GM19372 (cell line): ENCODE measurements around the gene GDNF.
"Not testable (repeated sequence)": the region's sequence is repeated elsewhere in the genome, so short reads cannot be mapped to it uniquely, and the experiment has no call there.

Experiments
- ATAC-seq: cut with Tn5 transposase; IDR thresholded peaks from one replicate; pipeline ENCODE4 v1.9.1; 2021; ENCODE audit warnings: mild to moderate bottlenecking, low read depth, moderate library complexity; ENCODE audit not compliant: unreplicated experiment

Gene GDNF

GRCh38 chr5:37839407-37840052, at the start of gene GDNF:
TSS of gene GDNF (minus strand) at chr5:37840041. CDS start at chr5:37834796, 5,245 bp downstream.
- no peak for ATAC-seq

- no peak for ATAC-seq
These were observed 48.6 kb upstream of the GDNF start for GRCh38 chr5:37888476-37888875.

GRCh38 chr5:37886242-37886905, 46.5 kb upstream of the GDNF start:
- no peak for ATAC-seq

- ATAC-seq: no peak
These were observed 42.8 kb upstream of the GDNF start for GRCh38 chr5:37882636-37883035.

- peak; percentile 77 for ATAC-seq
These were observed 41.5 kb upstream of the GDNF start for GRCh38 chr5:37881359-37881758.

- no peak for ATAC-seq
These were observed 37.1 kb upstream of the GDNF start for GRCh38 chr5:37876943-37877342.

GRCh38 chr5:37876245-37876644, 36.4 kb upstream of the GDNF start:
- ATAC-seq: no peak

GRCh38 chr5:37875051-37875787, 35.4 kb upstream of the GDNF start:
- ATAC-seq: no peak

GRCh38 chr5:37873988-37874387, 34.1 kb upstream of the GDNF start:
- ATAC-seq: no peak

- no peak for ATAC-seq
These were observed 31.4 kb upstream of the GDNF start for GRCh38 chr5:37871023-37871815.

- no peak for ATAC-seq
These were observed 29.4 kb upstream of the GDNF start for GRCh38 chr5:37869216-37869615.

GRCh38 chr5:37867654-37868053, 27.8 kb upstream of the GDNF start:
- no peak for ATAC-seq

GRCh38 chr5:37862907-37863306, 23.1 kb upstream of the GDNF start:
- not testable (repeated sequence) for ATAC-seq

- ATAC-seq: no peak
These were observed 20.4 kb upstream of the GDNF start for GRCh38 chr5:37860206-37860605.

GRCh38 chr5:37859805-37860204, 20.0 kb upstream of the GDNF start:
- ATAC-seq: peak; percentile 98

- no peak for ATAC-seq
These were observed 18.4 kb upstream of the GDNF start for GRCh38 chr5:37858250-37858649.

- ATAC-seq: no peak
These were observed 17.9 kb upstream of the GDNF start for GRCh38 chr5:37857696-37858095.

- no peak for ATAC-seq
These were observed 15.6 kb upstream of the GDNF start for GRCh38 chr5:37855438-37855837.

- no peak for ATAC-seq
These were observed 11.5 kb upstream of the GDNF start for GRCh38 chr5:37851305-37851704.

GRCh38 chr5:37850226-37850865, 10.5 kb upstream of the GDNF start:
- ATAC-seq: no peak
